ENCODE data around the gene SLC4A2.

- TF ChIP-seq CTCF (IDR thresholded peaks at IDR 0.05; ENCODE audit: insufficient read depth, low read length), result no peak
- TF ChIP-seq, protein P1, sequence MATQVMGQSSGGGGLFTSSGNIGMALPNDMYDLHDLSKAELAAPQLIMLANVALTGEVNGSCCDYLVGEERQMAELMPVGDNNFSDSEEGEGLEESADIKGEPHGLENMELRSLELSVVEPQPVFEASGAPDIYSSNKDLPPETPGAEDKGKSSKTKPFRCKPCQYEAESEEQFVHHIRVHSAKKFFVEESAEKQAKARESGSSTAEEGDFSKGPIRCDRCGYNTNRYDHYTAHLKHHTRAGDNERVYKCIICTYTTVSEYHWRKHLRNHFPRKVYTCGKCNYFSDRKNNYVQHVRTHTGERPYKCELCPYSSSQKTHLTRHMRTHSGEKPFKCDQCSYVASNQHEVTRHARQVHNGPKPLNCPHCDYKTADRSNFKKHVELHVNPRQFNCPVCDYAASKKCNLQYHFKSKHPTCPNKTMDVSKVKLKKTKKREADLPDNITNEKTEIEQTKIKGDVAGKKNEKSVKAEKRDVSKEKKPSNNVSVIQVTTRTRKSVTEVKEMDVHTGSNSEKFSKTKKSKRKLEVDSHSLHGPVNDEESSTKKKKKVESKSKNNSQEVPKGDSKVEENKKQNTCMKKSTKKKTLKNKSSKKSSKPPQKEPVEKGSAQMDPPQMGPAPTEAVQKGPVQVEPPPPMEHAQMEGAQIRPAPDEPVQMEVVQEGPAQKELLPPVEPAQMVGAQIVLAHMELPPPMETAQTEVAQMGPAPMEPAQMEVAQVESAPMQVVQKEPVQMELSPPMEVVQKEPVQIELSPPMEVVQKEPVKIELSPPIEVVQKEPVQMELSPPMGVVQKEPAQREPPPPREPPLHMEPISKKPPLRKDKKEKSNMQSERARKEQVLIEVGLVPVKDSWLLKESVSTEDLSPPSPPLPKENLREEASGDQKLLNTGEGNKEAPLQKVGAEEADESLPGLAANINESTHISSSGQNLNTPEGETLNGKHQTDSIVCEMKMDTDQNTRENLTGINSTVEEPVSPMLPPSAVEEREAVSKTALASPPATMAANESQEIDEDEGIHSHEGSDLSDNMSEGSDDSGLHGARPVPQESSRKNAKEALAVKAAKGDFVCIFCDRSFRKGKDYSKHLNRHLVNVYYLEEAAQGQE (IDR thresholded peaks at IDR 0.05; ENCODE audit: insufficient replicate concordance, low read depth), result no peak
These were observed 11.2 kb upstream of the SLC4A2 start, which contains the start of gene ASIC3 for GRCh38 chr7:151047976-151048815.
